Mammary epithelial cell (primary cell): Measurements from ENCODE around the gene ASPG.

Experiments
- CTCF ChIP-seq, 2 donors: IDR thresholded peaks in 1 of 2; conservative IDR thresholded peaks in 1 of 2; 2 replicates each; pipeline ENCODE4 v1.5.1; 2011 to 2012; ENCODE audit warnings: inconsistent platforms in 2 of 2, low read length in 2 of 2, mild to moderate bottlenecking in 2 of 2, control low read depth in 1 of 2, low read depth in 1 of 2; ENCODE audit not compliant: insufficient read depth in 1 of 2; ENCODE audit errors: extremely low read depth in 1 of 2
- EZH2 ChIP-seq: IDR thresholded peaks from 2 replicates; pipeline ENCODE4 v1.6.1; 2012; ENCODE audit warnings: low read length, inconsistent platforms, borderline replicate concordance

GRCh38 chr14:104136472-104137296 lies 51.2 kb downstream of the ASPG start:
- TF ChIP-seq CTCF (conservative IDR thresholded peaks at IDR 0.05 in 1 of 2, IDR thresholded peaks at IDR 0.05 in 1 of 2; ENCODE audit: extremely low read depth in 1 of 2, insufficient read depth in 1 of 2, low read depth in 1 of 2, low read length in 2 of 2) (no peak), EZH2 (peak; percentile 80)
